Fibroblast of lung (primary cell): ENCODE results near the gene TM9SF1.

Experiments used
- CTCF ChIP-seq, 2 donors: IDR thresholded peaks in 1 of 2; conservative IDR thresholded peaks in 1 of 2; 1 replicate in 1 of 2; 2 replicates in 1 of 2; pipeline ENCODE4 v1.5.1; 2011 to 2012; ENCODE audit warnings: low read length in 2 of 2, control low read depth in 1 of 2, inconsistent platforms in 1 of 2, low read depth in 1 of 2, mild to moderate bottlenecking in 1 of 2
- EZH2 ChIP-seq: IDR thresholded peaks from 2 replicates; pipeline ENCODE4 v1.5.1; 2012; ENCODE audit warnings: low read length, control low read depth, mild to moderate bottlenecking; ENCODE audit errors: missing control alignments

- no peak for TF ChIP-seq CTCF (conservative IDR thresholded peaks at IDR 0.05 in 1 of 2, IDR thresholded peaks at IDR 0.05 in 1 of 2; ENCODE audit: low read depth in 1 of 2, low read length in 2 of 2)
- no peak for TF ChIP-seq EZH2
Measured at GRCh38 chr14:24151404-24152080, 43.7 kb downstream of the TM9SF1 start.
